ENCODE results near the gene OSBPL10. TPM values are rescaled to one million over a fixed set of nuclear protein-coding genes. Genes with fewer than 3 reads are reported as not detected.

The OSBPL10 gene
- total RNA-seq, 2 donors from 2014 or later: 23.8 to 33.6 TPM

DNA sequence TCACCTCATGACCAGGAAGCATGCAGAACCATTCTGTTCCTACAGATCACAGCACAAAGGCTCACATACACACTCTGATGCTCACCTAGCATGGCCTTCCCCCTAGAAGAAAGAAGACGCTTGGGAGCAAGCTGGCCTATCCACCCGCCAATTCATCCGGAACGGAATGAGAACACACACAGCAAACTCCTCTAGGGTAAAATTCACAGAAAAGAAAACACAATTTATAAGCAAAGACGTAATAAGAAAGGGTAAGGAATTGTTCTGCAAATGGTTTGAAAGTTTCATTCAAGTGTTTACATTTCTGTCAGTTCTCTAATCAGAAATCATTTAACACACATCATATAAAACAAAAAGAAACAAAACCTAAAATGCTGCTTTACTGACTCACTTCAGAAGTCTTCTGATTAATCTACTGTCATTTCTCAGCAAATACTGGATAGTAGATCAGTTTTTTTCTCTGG lies 218.1 kb downstream of the OSBPL10 start:
- peaks cover 5% of the 10 kb centered on the region for H3K4me1 ChIP-seq (ENCODE audit: control insufficient read depth, insufficient read depth, low read length)
- Mint-ChIP-seq H3K4me3 (no peak overlapping the region), H3K36me3 (ENCODE audit: low read depth) (no peaks in the 10 kb centered on the region), H3K9me3 (no peaks in the 10 kb centered on the region), H3K27me3 (ENCODE audit: insufficient read depth) (no peaks in the 10 kb centered on the region), H3K27ac (no peak overlapping the region), H3K4me1 (peaks cover 40% of the 10 kb centered on the region)
- no peaks in the 10 kb centered on the region for H3K36me3 ChIP-seq (ENCODE audit: control insufficient read depth, insufficient read depth, low read length)
- TF ChIP-seq, protein P1, sequence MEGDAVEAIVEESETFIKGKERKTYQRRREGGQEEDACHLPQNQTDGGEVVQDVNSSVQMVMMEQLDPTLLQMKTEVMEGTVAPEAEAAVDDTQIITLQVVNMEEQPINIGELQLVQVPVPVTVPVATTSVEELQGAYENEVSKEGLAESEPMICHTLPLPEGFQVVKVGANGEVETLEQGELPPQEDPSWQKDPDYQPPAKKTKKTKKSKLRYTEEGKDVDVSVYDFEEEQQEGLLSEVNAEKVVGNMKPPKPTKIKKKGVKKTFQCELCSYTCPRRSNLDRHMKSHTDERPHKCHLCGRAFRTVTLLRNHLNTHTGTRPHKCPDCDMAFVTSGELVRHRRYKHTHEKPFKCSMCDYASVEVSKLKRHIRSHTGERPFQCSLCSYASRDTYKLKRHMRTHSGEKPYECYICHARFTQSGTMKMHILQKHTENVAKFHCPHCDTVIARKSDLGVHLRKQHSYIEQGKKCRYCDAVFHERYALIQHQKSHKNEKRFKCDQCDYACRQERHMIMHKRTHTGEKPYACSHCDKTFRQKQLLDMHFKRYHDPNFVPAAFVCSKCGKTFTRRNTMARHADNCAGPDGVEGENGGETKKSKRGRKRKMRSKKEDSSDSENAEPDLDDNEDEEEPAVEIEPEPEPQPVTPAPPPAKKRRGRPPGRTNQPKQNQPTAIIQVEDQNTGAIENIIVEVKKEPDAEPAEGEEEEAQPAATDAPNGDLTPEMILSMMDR (conservative IDR thresholded peaks at IDR 0.05): no peak
- DNase-seq: no peak
- H3K27me3 ChIP-seq (ENCODE audit: control insufficient read depth, insufficient read depth, low read length, poor library complexity, severe bottlenecking): no peaks in the 10 kb centered on the region
- H3K27ac ChIP-seq (ENCODE audit: low read depth, low read length): no peak overlapping the region
- 95 to 100% methylated on average over 1 to 5 of the region's 5 CpGs for WGBS, 2 experiments (ENCODE audit: insufficient coverage in 1 of 2, insufficient read length in 1 of 2)
- H3K9me3 ChIP-seq (ENCODE audit: control insufficient read depth, low read length): peaks cover 3% of the 10 kb centered on the region
- H3K9ac ChIP-seq (ENCODE audit: extremely low read depth, low read length, poor library complexity, severe bottlenecking): no peak overlapping the region
- H3K4me3 ChIP-seq (ENCODE audit: low read length): no peak overlapping the region

DNA sequence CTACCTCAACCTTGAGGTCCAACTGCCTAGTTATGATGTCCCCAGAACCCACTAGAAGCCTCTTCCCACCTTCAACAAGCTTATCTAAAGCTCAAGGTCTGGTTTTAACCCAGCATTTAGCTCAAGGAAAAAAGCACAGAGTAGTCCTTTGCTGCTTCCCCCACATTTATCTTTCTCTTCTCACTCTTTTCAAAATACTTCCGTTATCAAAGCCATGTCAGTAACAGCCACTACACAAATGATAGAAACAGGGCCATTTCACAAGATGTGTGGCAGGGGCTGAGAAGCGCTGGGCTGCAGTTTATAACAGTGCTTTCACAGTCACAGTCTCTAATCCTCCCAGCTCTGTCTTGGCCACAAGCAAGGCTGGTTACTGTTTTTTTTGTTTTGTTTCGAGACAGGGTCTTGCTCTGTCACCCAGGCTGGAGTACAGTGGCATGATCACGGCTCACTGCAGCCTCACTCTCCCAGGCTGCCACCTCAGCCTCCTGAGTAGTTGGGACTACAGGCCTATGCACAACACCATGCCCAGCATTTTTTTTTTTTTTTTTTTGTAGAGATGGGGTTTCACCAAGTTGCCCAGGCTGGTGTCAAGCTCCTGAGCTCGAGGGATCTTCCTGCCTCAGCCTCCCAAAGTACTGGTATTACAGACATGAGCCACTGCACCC lies 218.8 kb downstream of the OSBPL10 start:
- Histone ChIP-seq H3K9me3 (ENCODE audit: control insufficient read depth, low read length) (peaks cover 7% of the 10 kb centered on the region), H3K4me1 (ENCODE audit: control insufficient read depth, insufficient read depth, low read length) (peaks cover 5% of the 10 kb centered on the region), H3K27me3 (ENCODE audit: control insufficient read depth, insufficient read depth, low read length, poor library complexity, severe bottlenecking) (no peaks in the 10 kb centered on the region), H3K4me3 (ENCODE audit: low read length) (no peak overlapping the region), H3K9ac (ENCODE audit: extremely low read depth, low read length, poor library complexity, severe bottlenecking) (no peak overlapping the region), H3K27ac (ENCODE audit: low read depth, low read length) (no peak overlapping the region), H3K36me3 (ENCODE audit: control insufficient read depth, insufficient read depth, low read length) (no peaks in the 10 kb centered on the region)
- Mint-ChIP-seq H3K27me3 (ENCODE audit: insufficient read depth) (no peaks in the 10 kb centered on the region), H3K27ac (no peak overlapping the region), H3K9me3 (no peaks in the 10 kb centered on the region), H3K36me3 (ENCODE audit: low read depth) (no peaks in the 10 kb centered on the region), H3K4me3 (no peak overlapping the region), H3K4me1 (peaks cover 37% of the 10 kb centered on the region)
- TF ChIP-seq, protein P1 (conservative IDR thresholded peaks at IDR 0.05): no peak
- DNase-seq: no peak
- WGBS, 2 experiments (ENCODE audit: insufficient coverage in 1 of 2, insufficient read length in 1 of 2): 83 to 91% methylated on average over 4 to 5 of the region's 5 CpGs

DNA sequence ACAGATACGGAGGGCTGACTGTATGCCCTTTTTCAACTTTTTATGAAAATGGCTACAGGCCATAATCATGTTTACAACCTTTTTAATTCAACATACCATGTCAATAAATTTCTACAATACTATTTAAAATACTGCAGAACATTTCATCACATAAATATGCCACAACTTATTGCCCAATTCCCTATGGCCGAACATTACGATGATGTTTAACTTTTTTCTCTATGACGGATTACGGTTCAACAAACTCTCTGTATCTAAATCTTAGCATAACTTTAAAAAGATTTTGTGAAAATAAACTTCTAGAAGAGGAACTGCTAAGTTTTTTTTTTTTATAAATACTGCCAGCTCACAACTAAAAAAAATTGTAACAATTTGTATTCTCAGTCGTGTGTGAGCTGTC lies 220.4 kb downstream of the OSBPL10 start:
- no peak for DNase-seq
- Mint-ChIP-seq H3K27ac (no peak overlapping the region), H3K4me3 (no peak overlapping the region), H3K9me3 (no peaks in the 10 kb centered on the region), H3K36me3 (ENCODE audit: low read depth) (no peaks in the 10 kb centered on the region), H3K27me3 (ENCODE audit: insufficient read depth) (no peaks in the 10 kb centered on the region), H3K4me1 (peaks cover 36% of the 10 kb centered on the region)
- H3K36me3 ChIP-seq (ENCODE audit: control insufficient read depth, insufficient read depth, low read length): no peaks in the 10 kb centered on the region
- TF ChIP-seq, protein P1 (conservative IDR thresholded peaks at IDR 0.05): no peak
- WGBS, 2 experiments (ENCODE audit: insufficient coverage in 1 of 2, insufficient read length in 1 of 2): 90 to 95% methylated on average over 3 to 6 of the region's 6 CpGs
- no peak overlapping the region for H3K9ac ChIP-seq (ENCODE audit: extremely low read depth, low read length, poor library complexity, severe bottlenecking)
- peaks cover 5% of the 10 kb centered on the region for H3K4me1 ChIP-seq (ENCODE audit: control insufficient read depth, insufficient read depth, low read length)
- no peak overlapping the region for H3K4me3 ChIP-seq (ENCODE audit: low read length)
- H3K27me3 ChIP-seq (ENCODE audit: control insufficient read depth, insufficient read depth, low read length, poor library complexity, severe bottlenecking): no peaks in the 10 kb centered on the region
- H3K9me3 ChIP-seq (ENCODE audit: control insufficient read depth, low read length): peaks cover 7% of the 10 kb centered on the region
- H3K27ac ChIP-seq (ENCODE audit: low read depth, low read length): no peak overlapping the region
